Fibroblast of lung (primary cell): ENCODE results near the gene RAI1. TPM values are rescaled to one million over a fixed set of nuclear protein-coding genes. Genes with fewer than 3 reads are reported as not detected.

ENCODE experiments used
- DNase-seq, 2 donors: peaks; one replicate each; pipeline versions ENCODE4 v3.0.0 to v3.0.0-alpha.2; 2010; ENCODE audit warnings: low read depth in 2 of 2
- H2AFZ ChIP-seq: 2 replicates; pipeline ENCODE4 v1.5.1; 2012; ENCODE audit warnings: low read length, control low read depth, inconsistent platforms
- H3K27ac ChIP-seq: 2 replicates; pipeline ENCODE4 v1.5.1; 2011; ENCODE audit warnings: low read length, control low read depth; ENCODE audit not compliant: insufficient read depth
- H3K27me3 ChIP-seq: 2 replicates; pipeline ENCODE4 v1.5.1; 2011; ENCODE audit warnings: mild to moderate bottlenecking, low read length; ENCODE audit not compliant: control insufficient read depth, insufficient read depth
- H3K36me3 ChIP-seq: 2 replicates; pipeline ENCODE4 v1.5.1; 2011; ENCODE audit warnings: low read length; ENCODE audit not compliant: control insufficient read depth, insufficient read depth
- H3K4me1 ChIP-seq: 2 replicates; pipeline ENCODE4 v1.5.1; 2011; ENCODE audit warnings: low read length; ENCODE audit not compliant: control insufficient read depth, insufficient read depth; ENCODE audit errors: extremely low read depth
- H3K4me2 ChIP-seq: 2 replicates; pipeline ENCODE4 v1.5.1; 2011; ENCODE audit warnings: low read length, control low read depth; ENCODE audit not compliant: insufficient read depth; ENCODE audit errors: extremely low read depth
- H3K4me3 ChIP-seq, 4 experiments: fragments of 200-600 bp in 1 of 4; sonication (generic) in 1 of 4; replicated peaks in 1 of 4; 2 replicates each; pipeline ENCODE4 v1.5.1; 2011 to 2016; ENCODE audit warnings: low read length in 4 of 4, low read depth in 3 of 4, mild to moderate bottlenecking in 3 of 4, control low read depth in 2 of 4, inconsistent platforms in 1 of 4, mixed read lengths in 1 of 4; ENCODE audit not compliant: insufficient read depth in 1 of 4; ENCODE audit errors: control extremely low read depth in 1 of 4
- H3K79me2 ChIP-seq: 2 replicates; pipeline ENCODE4 v1.5.1; 2012; ENCODE audit warnings: mild to moderate bottlenecking, low read length, inconsistent platforms; ENCODE audit not compliant: control insufficient read depth, insufficient read depth
- H3K9ac ChIP-seq: 2 replicates; pipeline ENCODE4 v1.5.1; 2011; ENCODE audit warnings: mild to moderate bottlenecking, low read length, control low read depth; ENCODE audit not compliant: insufficient read depth
- H3K9me3 ChIP-seq: 2 replicates; pipeline ENCODE4 v1.5.1; 2012; ENCODE audit warnings: low read depth, low read length; ENCODE audit not compliant: control insufficient read depth, insufficient read depth
- H4K20me1 ChIP-seq: 2 replicates; pipeline ENCODE4 v1.5.1; 2011; ENCODE audit warnings: low read length; ENCODE audit not compliant: control insufficient read depth, insufficient read depth; ENCODE audit errors: extremely low read depth
- EZH2 ChIP-seq: IDR thresholded peaks from 2 replicates; pipeline ENCODE4 v1.5.1; 2012; ENCODE audit warnings: low read length, control low read depth, mild to moderate bottlenecking; ENCODE audit errors: missing control alignments
- polyA plus RNA-seq, 2 donors: library from polyadenylated mRNA; depleted of rRNA in 1 of 2; stranded (reverse) in 1 of 2; unstranded in 1 of 2; fragments of >200 nt; gene quantifications; 2 replicates each; pipeline ENCODE4 v1.2.1, GENCODE V29; 2011 to 2012; ENCODE audit warnings: missing spikeins in 1 of 2
- total RNA-seq: library from RNA; depleted of rRNA; stranded (reverse); fragments of >200 nt; gene quantifications from 2 replicates; pipeline ENCODE4 v1.2.1, GENCODE V29; 2014
- TF ChIP-seq, protein P1 (sequence below), 2 donors: IDR thresholded peaks in 1 of 2; conservative IDR thresholded peaks in 1 of 2; 1 replicate in 1 of 2; 2 replicates in 1 of 2; pipeline ENCODE4 v1.5.1; 2011 to 2012; ENCODE audit warnings: low read length in 2 of 2, control low read depth in 1 of 2, inconsistent platforms in 1 of 2, low read depth in 1 of 2, mild to moderate bottlenecking in 1 of 2

The RAI1 gene
- total and polyA plus RNA-seq, 2 donors (not counting 1 experiment from before 2014, with no cell fraction given) = 2.1 to 6.6 TPM

DNA sequence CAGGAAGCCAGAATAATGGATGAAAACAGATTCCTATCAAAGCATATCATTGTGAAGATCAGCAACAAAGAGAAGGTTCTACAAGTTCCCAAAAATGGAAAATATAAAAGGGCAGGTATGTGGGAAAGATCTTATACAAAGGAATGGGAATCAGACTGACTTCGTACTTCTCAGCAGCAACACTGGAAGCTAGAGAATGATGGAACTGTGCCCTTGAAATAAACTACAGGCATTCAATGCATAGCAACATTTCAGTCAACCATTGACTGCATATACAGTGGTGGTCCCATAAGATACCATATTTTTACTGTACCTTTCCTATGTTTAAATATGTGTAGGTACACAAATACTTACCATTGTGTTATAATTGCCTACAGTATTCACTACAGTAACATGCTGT, 30.3 kb upstream of the RAI1 start:
- H4K20me1 ChIP-seq = no peaks in the 10 kb centered on the region
- no peaks in the 10 kb centered on the region for H3K4me1 ChIP-seq
- DNase-seq = no peak
- H3K36me3 ChIP-seq = no peaks in the 10 kb centered on the region
- no peaks in the 10 kb centered on the region for H3K79me2 ChIP-seq
- no peak overlapping the region for H3K9ac ChIP-seq
- no peak overlapping the region for H3K4me2 ChIP-seq
- no peak overlapping the region for H3K27ac ChIP-seq
- H3K4me3 ChIP-seq = no peak overlapping the region
- H3K27me3 ChIP-seq = peaks cover 10% of the 10 kb centered on the region
- no peaks in the 10 kb centered on the region for H3K9me3 ChIP-seq
- no peak for TF ChIP-seq EZH2
- TF ChIP-seq, protein P1, sequence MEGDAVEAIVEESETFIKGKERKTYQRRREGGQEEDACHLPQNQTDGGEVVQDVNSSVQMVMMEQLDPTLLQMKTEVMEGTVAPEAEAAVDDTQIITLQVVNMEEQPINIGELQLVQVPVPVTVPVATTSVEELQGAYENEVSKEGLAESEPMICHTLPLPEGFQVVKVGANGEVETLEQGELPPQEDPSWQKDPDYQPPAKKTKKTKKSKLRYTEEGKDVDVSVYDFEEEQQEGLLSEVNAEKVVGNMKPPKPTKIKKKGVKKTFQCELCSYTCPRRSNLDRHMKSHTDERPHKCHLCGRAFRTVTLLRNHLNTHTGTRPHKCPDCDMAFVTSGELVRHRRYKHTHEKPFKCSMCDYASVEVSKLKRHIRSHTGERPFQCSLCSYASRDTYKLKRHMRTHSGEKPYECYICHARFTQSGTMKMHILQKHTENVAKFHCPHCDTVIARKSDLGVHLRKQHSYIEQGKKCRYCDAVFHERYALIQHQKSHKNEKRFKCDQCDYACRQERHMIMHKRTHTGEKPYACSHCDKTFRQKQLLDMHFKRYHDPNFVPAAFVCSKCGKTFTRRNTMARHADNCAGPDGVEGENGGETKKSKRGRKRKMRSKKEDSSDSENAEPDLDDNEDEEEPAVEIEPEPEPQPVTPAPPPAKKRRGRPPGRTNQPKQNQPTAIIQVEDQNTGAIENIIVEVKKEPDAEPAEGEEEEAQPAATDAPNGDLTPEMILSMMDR (conservative IDR thresholded peaks at IDR 0.05 in 1 of 2, IDR thresholded peaks at IDR 0.05 in 1 of 2; ENCODE audit: low read depth in 1 of 2, low read length in 2 of 2) = no peak
- H2AFZ ChIP-seq = no peak overlapping the region

DNA sequence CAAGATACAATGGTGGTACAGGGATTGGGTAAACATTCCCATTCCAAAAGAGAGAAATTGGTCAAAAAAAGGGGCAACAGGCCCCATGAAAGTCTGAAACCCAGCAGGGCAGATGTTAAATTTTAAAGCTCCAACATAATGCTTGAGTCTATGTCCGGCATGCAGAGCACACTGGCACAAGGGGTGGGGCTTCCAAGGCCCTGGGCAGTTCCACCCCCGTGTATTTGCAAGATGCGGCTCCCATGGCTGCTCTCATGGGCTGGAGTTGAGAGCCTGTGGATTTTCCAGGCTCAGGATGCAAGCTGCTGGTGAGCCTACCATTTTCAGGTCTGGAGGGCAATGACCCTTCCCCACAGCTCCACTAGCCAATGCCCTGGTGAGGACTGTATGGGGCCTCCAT, 27.9 kb upstream of the RAI1 start:
- TF ChIP-seq EZH2 = no peak
- TF ChIP-seq, protein P1 (conservative IDR thresholded peaks at IDR 0.05 in 1 of 2, IDR thresholded peaks at IDR 0.05 in 1 of 2; ENCODE audit: low read depth in 1 of 2, low read length in 2 of 2) = no peak

DNA sequence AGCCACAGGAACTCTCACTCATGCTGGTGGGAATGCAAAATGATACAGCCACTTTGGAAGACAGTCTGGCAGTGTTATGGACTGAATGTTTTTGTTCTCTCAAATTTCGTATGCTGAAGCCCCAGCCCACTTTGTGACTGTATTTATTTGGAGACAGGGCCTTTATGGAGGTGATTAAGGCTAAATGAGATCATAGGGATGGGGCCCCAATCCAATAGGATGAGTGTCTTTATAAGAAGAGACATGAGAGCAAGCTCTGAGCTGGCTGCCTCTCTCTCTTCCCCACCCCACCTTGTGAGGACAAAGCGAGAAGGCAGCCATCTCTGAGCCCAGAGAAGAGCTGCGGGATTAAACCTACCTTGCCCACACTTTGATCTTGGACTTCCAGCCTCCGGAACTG, 21.9 kb upstream of the RAI1 start:
- no peak for TF ChIP-seq EZH2
- TF ChIP-seq, protein P1 (conservative IDR thresholded peaks at IDR 0.05 in 1 of 2, IDR thresholded peaks at IDR 0.05 in 1 of 2; ENCODE audit: low read depth in 1 of 2, low read length in 2 of 2) = no peak
- no peak overlapping the region for H3K27ac ChIP-seq
- H3K4me2 ChIP-seq = no peak overlapping the region
- no peaks in the 10 kb centered on the region for H4K20me1 ChIP-seq
- H3K4me3 ChIP-seq = no peak overlapping the region
- no peak overlapping the region for H2AFZ ChIP-seq
- H3K9ac ChIP-seq = no peak overlapping the region
- peaks cover 8% of the 10 kb centered on the region for H3K4me1 ChIP-seq
- no peak for DNase-seq
- H3K27me3 ChIP-seq = peaks cover 2% of the 10 kb centered on the region
- H3K9me3 ChIP-seq = no peaks in the 10 kb centered on the region
- H3K79me2 ChIP-seq = no peaks in the 10 kb centered on the region
- H3K36me3 ChIP-seq = no peaks in the 10 kb centered on the region

More for the DNA sequence above, 27.9 kb upstream of the RAI1 start:
- DNase-seq = no peak
- Histone ChIP-seq H4K20me1 (no peaks in the 10 kb centered on the region), H3K4me2 (no peak overlapping the region), H3K36me3 (no peaks in the 10 kb centered on the region), H3K27me3 (peaks cover 6% of the 10 kb centered on the region), H3K4me1 (no peaks in the 10 kb centered on the region), H2AFZ (no peak overlapping the region), H3K79me2 (no peaks in the 10 kb centered on the region), H3K9me3 (no peaks in the 10 kb centered on the region), H3K27ac (no peak overlapping the region), H3K9ac (no peak overlapping the region), H3K4me3 (no peak overlapping the region)
